Stimulated activated CD8-positive, alpha-beta memory T cell treated with anti-CD3 and anti-CD28 coated beads, Interleukin-2, amount 100 ng/mL, for 48 hours (primary cell): ENCODE results near the gene VPS37D.
"Not testable (repeated sequence)": the region's sequence is repeated elsewhere in the genome, so short reads cannot be mapped to it uniquely, and the experiment has no call there.

ENCODE experiments used
- DNase-seq, 2 donors: peaks; one replicate each; pipeline ENCODE4 v3.0.0-alpha.2; 2020; ENCODE audit warnings: low read depth in 2 of 2

Gene VPS37D, protein sequence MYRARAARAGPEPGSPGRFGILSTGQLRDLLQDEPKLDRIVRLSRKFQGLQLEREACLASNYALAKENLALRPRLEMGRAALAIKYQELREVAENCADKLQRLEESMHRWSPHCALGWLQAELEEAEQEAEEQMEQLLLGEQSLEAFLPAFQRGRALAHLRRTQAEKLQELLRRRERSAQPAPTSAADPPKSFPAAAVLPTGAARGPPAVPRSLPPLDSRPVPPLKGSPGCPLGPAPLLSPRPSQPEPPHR

DNA sequence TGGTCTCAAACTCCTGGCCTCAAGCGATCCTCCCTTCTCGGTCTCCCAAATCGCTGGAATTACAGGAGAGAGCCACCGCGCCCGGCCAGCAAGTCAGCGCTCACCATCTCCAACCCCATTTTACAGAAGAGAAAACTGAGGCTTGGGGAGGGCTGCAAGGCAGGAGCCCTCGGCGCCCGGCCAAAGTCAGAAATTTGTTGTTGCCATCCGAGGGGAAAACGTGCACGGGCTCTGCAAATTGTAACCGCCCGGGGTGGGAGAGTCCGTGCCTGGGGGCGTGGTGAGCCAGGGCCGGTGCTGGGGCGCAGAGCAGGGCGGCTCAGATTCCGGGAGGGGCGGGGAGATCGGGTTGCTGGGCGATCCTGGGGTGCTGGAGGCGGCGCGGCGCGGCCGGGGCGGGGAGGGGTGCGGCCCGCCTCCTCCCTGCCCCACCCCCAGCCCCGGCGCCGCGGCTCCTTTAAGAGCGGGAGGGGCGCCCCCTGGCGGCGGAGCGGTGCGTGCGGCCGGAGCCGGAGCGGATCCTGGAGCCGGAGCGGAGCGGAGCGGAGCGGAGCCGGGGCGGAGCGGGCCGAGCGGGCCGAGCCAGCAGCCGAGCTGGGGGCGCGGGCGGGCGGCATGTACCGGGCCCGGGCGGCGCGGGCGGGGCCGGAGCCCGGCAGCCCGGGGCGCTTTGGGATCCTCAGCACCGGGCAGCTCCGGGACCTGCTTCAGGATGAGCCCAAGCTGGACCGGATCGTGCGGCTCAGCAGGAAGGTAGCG is at the start of gene VPS37D:
Gene VPS37D, plus strand, starts transcription at position 488 of the 759 bp plus-strand sequence. Its CDS starts 128 bp downstream, at position 616.
- peak; percentile 90 for DNase-seq

DNA sequence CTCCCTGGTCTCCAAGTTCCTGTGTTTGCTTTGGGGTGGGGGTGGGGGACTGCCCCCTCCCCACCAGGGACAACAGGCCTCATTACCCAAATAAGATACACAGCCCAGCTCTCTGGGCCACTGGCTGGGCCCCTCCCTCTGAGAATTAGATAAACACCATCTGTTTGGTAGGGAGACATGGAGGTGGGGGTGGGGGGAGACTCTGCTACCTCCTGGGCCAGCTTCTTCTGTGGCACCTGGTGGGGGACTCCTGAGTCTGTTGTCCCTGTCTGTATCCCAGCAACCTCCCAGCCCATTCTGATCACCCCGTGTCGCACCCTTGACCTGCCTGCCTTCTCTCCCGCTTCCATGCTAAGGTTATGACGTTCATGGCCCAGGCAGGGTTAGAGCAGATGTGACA is 49.1 kb upstream of the VPS37D start:
- no peak for DNase-seq

DNA sequence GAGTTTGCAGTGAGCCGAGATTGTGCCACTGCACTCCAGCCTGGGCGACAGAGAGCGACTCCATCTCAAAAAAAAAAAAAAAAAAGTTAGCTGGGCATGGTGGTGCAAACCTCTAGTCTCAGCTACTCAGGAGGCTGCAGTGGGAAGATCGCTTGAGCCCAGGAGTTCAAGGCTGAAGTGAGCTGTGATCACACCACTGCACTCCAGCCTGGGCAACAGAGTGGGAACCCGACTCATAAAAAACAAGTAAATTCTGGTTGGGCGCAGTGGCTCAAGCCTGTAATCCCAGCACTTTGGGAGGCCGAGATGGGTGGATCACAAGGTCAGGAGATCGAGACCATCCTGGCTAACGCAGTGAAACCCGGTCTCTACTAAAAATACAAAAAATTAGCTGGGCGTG is 48.2 kb upstream of the VPS37D start:
- DNase-seq = not testable (repeated sequence)

DNA sequence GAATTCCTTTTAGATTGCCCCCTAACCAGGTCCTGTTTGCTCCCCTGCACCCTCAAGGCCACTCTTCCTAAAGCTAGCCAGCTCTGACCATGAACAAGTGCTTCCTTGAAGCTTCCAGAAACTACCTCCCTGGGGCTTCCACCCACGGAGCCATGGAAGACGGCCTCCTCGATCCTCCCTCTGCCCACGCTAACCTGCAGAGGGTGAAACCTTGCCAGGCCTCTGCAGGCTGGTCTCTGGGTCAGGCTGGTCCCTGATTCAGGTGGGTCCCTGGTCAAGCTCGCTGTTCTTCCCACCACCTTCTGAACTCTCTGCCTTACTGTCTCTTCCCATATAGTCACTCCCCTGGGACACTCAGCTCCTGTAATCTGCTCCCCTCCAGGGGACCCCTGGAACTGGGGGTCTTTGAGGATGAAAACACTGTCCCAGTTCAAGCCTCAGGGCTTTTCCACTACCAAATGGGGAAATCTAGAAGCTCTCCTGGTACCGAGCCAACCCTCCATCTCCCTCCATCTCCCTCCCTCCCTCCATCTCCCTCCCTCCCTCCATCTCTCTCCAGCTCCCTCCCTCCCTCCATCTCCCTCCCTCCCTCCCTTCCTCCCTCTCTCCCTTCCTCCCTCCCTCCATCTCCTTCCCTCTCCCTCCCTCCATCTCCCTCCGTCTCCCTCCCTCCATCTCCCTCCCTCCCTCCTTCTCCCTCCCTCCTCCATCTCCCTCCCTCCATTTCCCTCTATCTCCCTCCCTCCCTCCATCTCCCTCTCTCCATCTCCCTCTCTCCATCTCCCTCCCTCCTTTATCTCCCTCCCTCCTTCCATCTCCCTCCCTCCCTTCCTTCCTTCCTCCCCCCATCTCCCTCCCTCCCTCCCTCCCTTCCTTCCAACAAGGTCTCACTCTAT is 46.2 kb upstream of the VPS37D start:
- no peak for DNase-seq

DNA sequence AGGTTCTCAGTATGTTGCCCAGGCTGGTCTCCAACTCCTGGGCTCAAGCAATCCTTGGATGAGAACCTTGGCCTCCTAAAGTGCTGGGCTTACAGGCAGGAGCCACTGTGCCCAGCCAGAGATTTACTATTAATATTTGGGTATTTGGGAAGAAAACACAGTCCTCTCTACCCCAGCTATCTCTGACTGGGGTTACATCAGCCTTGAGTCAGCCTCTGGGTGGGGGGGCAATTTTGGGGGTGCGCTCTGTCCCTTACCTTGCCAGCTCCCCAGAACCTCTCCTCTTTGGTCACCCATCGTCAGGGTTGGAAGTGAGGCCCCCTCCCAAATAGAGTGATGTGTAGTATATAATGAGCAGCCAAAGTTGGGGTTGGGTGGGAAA is 45.1 kb upstream of the VPS37D start:
- DNase-seq = no peak

DNA sequence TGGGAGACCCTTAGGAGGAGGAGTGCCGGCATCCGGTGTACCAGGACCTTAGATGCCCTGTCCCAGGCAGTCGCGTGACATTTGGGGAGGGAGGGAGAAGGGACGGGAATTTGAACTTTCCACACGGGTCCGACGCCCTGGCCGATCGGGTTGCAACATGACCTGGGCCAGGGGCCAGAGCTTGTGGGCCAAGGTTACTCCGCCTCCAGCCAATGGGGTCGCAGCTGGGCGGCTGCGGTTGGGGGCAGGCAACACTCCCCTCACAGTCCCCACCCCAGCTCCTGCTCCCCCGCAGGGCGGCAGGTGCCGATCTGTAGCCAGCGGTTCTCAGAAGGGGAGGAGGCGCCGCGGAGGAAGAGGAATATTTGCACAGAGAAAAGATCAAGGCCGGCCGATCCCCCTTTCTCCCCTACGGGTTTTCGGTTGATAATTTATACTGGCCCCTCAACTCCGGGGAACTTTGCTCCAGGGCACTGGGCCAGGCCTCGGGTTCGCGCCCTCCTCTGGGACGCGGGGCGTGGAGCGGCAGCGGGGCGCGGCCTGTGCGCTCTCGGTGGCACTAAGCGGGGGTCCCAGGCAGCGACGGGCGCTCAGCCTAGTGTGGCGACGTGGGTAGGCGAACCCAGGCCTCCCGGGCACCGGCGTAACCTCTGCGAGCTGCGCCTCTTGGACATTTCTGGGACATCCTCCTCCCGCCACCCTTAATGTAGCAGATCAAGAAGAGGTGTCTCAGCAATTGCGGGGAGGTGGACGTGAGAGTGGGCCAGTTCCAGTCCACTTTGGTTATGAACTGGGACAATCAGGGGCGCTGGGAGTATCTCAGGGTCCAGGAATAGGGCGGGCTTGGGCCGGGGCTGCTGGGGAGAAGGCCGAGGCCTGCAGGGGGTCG is 44.5 kb upstream of the VPS37D start:
- DNase-seq = no peak

DNA sequence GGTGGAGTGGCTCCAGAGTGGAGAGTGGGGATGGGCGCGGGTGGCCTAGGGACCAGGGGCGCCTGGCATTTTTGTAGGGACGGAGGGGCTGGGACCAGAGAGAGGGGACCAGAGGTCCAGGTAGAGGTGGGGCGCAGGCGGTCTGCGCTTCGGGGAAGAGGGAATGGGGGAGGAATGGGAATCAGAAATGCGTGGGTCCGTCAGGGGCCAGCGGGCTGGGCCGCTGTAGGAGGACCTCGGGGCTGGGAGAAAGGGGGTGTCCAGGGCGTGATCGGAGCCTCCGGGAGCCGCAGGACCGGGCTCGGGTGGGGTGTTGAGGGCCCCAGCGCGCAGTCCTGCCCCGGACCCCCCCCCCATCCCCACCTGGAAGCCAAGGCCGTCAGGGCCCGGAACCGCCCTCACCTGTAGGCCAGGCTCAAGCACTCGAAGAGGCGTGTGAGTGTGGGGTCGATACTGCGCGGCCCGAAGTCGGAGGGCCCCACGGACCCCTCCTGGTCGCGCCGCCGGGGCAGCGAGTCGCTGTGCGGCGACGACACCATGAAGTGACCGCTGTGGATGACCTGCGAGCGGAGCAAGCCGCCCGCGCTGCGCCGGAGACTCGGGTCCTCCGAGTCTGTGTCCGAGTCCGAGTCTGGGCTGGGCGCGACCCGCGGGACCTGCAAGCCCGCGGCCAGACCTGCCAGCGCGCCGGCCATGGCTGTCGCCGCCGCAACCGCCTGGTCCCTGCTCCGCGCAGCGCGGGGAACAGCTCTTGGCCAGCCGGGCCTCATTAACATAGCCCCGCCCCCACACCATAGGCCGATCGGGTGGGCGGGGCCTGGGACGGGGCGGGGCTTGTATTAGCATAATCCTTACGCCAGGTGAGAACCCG is 43.6 kb upstream of the VPS37D start, which contains the start of gene MLXIPL:
Gene MLXIPL, minus strand, starts transcription at position 725 of the 871 bp plus-strand sequence. Its CDS starts 30 bp downstream, at position 695.
- DNase-seq = peak; percentile 58 to 60

DNA sequence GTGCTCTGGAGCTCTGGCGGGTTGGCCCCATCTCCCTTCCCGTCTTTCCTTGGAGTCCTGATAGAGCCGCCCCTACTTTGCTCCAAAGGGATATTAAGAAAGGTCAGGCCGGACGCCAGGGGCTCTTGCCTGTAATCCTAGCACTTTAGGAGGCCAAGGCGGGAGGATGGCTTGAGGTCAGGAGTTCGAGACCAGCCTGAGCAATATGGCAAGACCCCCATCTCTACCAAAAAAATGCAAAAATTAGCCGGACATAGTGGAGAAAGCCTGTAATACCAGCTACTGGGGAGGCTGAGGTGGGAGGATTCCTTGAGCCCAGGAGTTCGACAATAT is 43.0 kb upstream of the VPS37D start:
- DNase-seq = no peak

DNA sequence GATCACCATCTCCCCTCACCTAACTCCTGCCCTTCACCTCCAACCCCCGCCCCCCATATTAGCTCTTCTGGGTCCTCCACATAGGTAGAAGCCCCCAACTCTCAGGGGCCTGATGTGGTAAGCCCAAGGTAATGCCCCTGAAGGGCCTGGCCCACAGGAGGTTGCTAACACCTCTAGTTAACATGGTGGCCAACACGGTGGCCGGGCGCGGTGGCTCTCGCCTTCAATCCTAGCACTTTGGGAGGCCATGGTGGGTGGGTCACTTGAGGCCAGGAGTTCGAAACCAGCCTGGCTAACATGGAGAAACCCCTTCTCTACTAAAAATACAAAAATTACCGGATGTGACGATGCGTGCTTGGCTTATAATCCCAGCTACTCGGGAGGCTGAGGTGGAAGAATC is 42.4 kb upstream of the VPS37D start:
- no peak for DNase-seq

DNA sequence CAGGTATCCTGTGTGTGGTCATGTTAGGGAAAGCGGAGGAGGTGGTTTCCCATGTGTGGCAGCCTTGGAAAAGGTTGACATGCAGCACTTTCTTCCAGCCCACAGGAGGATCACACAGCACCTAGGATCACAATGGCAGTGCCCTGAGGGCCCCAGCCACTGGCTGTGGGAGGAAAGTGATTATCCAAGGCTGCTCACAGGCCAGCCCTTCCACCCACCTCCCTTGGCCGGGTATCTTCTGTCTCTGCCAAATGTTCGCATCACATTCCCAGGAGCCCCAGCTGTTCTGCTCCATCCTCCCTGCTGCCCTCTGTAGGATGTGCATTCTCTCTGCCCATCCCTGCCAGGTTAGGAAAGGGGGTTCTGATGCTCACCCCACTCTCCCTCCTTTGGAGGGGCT is 40.8 kb upstream of the VPS37D start:
- DNase-seq = no peak

DNA sequence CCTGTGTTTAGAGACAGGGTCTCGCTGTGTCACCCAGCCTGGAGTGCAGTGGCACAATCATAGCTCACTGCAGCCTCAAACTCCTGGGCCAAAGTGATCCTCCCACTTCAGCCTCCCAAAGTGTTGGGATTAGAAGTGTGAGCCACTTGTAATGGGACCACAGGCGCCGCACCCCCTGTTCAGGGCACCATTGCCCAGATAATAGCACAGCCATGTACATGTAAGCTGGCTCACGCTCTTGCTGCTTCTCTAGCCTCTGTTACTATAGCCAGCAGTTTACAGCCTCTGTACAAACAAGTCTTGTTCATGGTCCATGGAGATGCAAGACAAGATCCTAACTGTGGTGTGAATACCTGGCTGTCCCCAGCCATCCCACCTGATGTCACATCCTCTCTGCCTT is 39.1 kb upstream of the VPS37D start:
- no peak for DNase-seq

DNA sequence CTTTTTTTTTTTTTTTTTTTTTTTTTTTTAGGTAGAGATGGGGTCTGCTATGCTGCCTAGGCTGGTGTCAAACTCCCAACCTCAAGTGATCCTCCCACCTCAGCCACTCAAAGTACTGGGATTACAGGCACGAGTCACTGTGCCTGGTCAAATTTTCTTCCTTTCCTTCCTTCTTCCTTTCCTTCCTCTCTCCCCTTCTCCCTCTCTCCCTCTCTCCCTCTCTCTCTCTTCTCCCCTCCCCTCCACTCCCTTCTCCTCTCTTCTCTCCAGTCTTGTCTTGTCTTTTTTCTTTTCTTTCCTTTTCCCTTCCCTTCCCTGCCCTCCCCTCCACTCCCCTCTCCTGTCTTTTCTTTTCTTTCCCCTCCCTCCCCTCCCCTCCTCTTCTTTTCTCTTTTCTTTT is 36.1 kb upstream of the VPS37D start:
- no peak for DNase-seq

DNA sequence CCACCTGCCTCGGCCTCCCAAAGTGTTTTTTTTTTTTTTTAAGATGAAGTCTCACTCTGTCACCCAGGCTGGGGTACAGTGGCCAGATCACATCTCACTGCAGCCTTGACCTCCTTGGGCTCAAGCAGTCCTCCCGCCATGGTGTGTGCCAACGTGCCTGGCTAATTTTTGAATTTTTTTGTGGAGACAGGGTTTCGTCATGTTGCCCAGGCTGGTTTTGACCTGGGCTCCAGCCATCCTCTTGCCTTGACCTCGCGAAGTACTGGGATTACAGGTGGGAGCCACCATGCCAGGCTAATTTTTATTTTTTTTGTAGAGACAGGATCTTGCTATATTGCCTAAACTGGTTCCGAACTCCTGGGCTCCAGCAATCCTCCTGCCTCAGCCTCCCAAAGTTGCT is 34.3 kb upstream of the VPS37D start:
- DNase-seq = no peak

DNA sequence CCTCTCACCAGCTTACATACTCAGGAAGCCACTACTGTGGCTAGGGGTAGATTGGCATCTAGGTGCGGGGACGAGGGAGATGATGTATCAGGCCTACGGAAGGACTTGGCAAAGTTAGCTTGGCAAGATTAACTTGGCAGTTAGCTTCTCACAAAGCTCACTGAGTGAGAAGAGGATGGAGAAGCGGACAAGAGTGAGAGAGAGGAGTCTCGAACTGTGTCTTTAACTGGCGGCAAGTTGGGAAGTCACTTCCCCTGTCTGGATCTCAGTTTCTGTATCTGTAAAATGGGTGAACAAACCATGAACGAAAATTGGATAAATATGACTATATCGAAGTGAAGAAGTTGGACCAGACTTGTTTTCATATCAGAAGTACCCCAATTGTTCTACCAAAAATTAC is 33.8 kb upstream of the VPS37D start:
- no peak for DNase-seq

DNA sequence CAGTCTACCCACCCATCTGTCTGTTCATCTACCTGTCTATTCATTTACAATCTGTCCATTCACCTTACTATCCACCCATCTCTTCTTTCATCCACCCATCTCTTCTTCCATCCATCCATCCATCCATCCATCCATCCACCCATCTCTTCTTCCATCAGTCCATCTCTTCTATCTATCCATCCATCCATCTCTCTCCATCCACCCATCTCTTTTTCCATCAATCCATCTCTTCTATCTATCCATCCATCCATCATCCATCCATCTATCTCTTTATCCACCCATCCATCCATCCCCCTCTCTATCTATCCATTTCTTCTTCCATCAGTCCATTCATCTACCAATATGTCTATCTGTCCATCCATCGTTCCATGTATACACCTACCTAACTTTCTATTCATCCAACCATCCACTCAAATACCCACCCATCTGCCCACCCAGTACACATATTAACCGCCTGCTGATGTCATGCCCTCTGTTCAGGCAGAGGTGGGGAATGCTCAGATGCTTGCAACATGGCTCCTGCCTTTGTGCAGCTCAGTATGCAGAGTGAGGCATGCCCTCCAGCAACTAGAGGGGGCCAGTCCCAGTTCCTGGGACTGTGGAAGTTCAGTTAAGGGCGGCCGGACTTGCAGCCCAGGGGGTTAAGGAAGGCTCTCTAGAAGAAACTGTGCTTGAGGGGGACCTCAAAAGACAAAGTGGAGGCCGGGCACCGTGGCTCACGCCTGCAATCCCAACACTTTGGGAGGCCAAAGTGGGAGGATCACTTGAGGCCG is 32.0 kb upstream of the VPS37D start:
- DNase-seq = no peak

DNA sequence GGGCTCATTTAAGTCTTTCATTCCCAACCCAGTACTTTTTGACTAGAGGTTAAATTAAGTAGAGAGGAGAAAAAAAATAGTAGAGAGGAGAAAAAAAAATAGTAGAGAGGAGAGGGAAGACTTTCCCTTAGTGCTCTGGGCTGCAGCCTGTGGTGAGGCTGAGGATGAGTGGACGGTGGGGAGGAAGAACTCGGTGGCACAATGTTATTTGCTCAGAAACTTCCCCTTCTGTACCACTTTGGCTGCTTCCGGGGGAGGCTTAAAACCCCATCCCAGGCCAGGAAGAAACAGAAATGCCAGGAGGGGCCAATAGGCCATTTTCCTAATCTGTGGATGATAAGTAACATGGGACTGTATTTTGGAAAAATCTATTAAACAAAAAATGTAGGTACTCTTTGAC is 28.7 kb upstream of the VPS37D start:
- DNase-seq = no peak

DNA sequence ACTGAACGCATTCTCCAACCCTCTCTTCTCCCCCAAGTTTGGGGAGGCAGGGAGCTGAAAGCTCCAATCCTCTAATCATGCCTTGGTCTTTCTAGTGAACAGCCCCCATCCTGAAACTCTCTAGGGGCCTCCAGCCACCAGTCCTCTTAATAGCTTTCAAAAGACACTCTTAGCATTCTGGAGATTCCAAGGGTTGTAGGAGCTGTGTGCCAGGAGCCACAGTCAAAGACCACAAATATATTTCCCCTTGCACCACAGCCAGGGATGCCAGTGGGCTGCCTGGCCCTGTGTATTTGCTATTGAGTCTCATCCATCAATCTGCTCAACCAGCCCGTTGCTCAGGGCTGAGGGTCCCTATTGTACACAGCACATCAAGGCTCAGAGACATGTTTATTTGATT is 24.8 kb upstream of the VPS37D start:
- DNase-seq = no peak

DNA sequence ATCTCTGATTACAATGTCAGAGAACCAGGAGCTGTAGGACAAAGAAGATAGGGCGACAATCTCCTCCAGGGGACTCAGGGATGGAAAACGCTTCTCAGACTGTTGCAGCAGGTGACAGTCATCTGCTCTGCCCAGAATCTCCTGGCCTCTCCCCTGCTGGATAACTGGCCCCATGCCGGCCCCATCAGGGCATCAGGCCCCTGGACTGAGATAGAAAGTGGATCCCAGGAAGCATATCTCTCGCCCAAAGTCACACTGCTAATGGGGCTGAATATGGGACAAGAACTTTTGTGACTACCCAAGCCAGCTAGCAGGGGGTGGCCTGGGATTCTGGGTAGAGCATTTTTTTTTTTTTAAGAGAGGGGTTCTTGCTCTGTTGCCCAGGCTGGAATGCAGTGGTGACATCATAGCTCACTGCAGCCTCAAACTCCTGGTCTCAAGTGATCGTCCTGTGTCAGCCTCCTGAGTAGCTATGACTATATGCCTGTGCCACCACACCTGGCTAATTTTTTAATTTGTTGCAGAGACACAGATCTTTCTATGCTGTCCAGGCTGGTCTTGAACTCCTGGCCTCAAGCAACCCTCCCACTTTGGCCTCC is 22.8 kb upstream of the VPS37D start:
- no peak for DNase-seq

DNA sequence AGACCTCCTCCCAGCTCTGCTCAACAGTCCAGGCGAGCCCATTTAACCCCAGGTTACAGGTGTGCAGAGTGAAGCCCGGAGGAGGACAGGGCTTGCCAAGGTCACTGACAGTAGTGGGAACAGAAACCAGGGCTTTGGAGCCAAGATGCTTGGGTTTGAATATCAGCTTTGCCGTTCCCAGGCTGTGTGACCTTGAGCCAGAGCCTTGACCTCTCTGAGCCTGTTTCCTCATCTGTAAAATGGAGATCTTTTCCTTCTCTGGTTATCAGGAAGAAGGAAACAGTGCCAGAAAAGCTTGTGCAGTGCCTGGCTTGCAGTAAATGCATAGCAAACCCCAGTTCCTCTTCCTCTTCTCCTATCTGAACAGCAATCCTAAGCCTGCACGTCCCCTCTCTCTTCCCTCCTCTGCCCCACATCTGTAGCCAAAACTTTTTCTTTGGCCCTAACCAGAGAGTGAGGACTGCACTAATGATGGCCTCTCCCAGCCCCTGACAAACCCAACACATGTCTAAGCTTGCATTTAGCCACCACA is 21.9 kb upstream of the VPS37D start:
- no peak for DNase-seq
